ENCODE results near the gene AKAP13.

DNA sequence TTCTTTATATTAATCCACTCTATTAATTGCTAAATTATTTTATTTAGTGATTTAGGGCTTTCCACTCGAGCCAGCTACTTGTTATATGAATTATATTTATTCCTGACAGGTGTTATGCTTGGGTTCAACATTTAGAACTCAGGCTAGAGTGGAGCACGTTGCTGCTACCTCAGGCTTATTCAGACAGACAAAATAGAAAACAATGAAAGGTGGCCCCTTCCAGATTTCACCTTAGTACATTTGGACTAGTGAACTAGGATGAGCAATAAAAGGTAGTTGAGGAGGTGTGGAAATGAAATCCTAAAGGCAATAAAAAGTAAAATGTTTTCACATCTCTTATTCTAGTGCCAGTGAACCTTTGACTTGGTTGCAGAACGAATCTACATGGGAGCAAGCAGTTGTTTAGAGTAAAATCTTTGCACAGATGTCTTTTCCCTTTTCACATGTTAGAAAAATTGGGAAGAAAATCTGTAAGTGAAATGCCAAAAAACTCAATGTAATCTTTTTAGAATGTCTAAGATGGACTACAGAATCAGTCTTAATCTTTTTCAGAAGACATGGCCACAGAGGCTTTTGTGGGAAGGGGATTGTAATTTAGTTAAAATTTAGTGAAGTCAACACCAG lies 63.8 kb downstream of the AKAP13 start:
- TF ChIP-seq EZH2phosphoT487 (IDR thresholded peaks at IDR 0.05; ENCODE audit: borderline replicate concordance, low read depth) (no peak), RFX5 (IDR thresholded peaks at IDR 0.05; ENCODE audit: low read length) (no peak), NFIC (IDR thresholded peaks at IDR 0.05; ENCODE audit: borderline replicate concordance) (no peak), CTCF (IDR thresholded peaks at IDR 0.05) (no peak), SIN3A (IDR thresholded peaks at IDR 0.05; ENCODE audit: borderline replicate concordance, low read depth, low read length) (no peak), MAX (IDR thresholded peaks at IDR 0.05; ENCODE audit: low read depth) (no peak)
- TF ChIP-seq, protein P1, sequence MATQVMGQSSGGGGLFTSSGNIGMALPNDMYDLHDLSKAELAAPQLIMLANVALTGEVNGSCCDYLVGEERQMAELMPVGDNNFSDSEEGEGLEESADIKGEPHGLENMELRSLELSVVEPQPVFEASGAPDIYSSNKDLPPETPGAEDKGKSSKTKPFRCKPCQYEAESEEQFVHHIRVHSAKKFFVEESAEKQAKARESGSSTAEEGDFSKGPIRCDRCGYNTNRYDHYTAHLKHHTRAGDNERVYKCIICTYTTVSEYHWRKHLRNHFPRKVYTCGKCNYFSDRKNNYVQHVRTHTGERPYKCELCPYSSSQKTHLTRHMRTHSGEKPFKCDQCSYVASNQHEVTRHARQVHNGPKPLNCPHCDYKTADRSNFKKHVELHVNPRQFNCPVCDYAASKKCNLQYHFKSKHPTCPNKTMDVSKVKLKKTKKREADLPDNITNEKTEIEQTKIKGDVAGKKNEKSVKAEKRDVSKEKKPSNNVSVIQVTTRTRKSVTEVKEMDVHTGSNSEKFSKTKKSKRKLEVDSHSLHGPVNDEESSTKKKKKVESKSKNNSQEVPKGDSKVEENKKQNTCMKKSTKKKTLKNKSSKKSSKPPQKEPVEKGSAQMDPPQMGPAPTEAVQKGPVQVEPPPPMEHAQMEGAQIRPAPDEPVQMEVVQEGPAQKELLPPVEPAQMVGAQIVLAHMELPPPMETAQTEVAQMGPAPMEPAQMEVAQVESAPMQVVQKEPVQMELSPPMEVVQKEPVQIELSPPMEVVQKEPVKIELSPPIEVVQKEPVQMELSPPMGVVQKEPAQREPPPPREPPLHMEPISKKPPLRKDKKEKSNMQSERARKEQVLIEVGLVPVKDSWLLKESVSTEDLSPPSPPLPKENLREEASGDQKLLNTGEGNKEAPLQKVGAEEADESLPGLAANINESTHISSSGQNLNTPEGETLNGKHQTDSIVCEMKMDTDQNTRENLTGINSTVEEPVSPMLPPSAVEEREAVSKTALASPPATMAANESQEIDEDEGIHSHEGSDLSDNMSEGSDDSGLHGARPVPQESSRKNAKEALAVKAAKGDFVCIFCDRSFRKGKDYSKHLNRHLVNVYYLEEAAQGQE (IDR thresholded peaks at IDR 0.05; ENCODE audit: low read depth, low read length), result no peak

Data from SK-N-SH (cell line).